H1 (cell line): ENCODE results near the gene TMEM221.

Experiments used
- ATF2 ChIP-seq: IDR thresholded peaks from 2 replicates; pipeline ENCODE4 v1.6.1; 2012; ENCODE audit warnings: low read length, inconsistent platforms
- BACH1 ChIP-seq: IDR thresholded peaks from 2 replicates; pipeline ENCODE4 v1.6.1; 2012; ENCODE audit warnings: low read length, improper control_type of control experiment
- CEBPB ChIP-seq: IDR thresholded peaks from 2 replicates; pipeline ENCODE4 v1.6.1; 2012; ENCODE audit warnings: low read depth, low read length
- CTCF ChIP-seq, 3 experiments: IDR thresholded peaks; 1 replicate in 2 of 3; 2 replicates in 1 of 3; pipeline versions ENCODE4 v1.5.1 to v1.6.1; 2011; ENCODE audit warnings: low read length in 3 of 3, mild to moderate bottlenecking in 3 of 3, inconsistent platforms in 2 of 3, low read depth in 1 of 3, moderate library complexity in 1 of 3; ENCODE audit not compliant: insufficient read depth in 1 of 3; ENCODE audit errors: control extremely low read depth in 1 of 3
- E2F6 ChIP-seq: IDR thresholded peaks from 2 replicates; pipeline ENCODE4 v1.6.1; 2012; ENCODE audit warnings: inconsistent platforms
- EGR1 ChIP-seq: IDR thresholded peaks from 2 replicates; pipeline ENCODE4 v1.6.1; 2011; ENCODE audit warnings: low read depth, low read length, borderline replicate concordance
- EZH2 ChIP-seq: fragments of 200-600 bp; sonication (generic); IDR thresholded peaks from 2 replicates; pipeline ENCODE4 v1.7.1; 2012; ENCODE audit warnings: low read depth, mild to moderate bottlenecking, moderate library complexity, low read length, inconsistent platforms; ENCODE audit not compliant: severe bottlenecking
- FOSL1 ChIP-seq: IDR thresholded peaks from 2 replicates; pipeline ENCODE4 v1.6.1; 2011; ENCODE audit warnings: mild to moderate bottlenecking, low read depth, low read length, moderate library complexity; ENCODE audit not compliant: insufficient read depth
- MAFK ChIP-seq: IDR thresholded peaks from 2 replicates; pipeline ENCODE4 v1.6.1; 2012; ENCODE audit warnings: low read depth, mild to moderate bottlenecking, improper control_type of control experiment, low read length
- POLR2AphosphoS5 ChIP-seq: IDR thresholded peaks from 2 replicates; pipeline ENCODE4 v1.6.1; 2011; ENCODE audit warnings: low read depth, low read length
- TCF12 ChIP-seq: IDR thresholded peaks from 2 replicates; pipeline ENCODE4 v1.6.1; 2011; ENCODE audit warnings: low read depth, mild to moderate bottlenecking, low read length
- ZNF274 ChIP-seq: IDR thresholded peaks from 2 replicates; pipeline ENCODE4 v1.7.0; 2012; ENCODE audit warnings: low read length, borderline replicate concordance; ENCODE audit errors: extremely low read depth

- TF ChIP-seq CTCF (IDR thresholded peaks at IDR 0.05; ENCODE audit: control extremely low read depth in 1 of 3, insufficient read depth in 1 of 3, low read depth in 1 of 3, low read length in 3 of 3): no peak
- TF ChIP-seq POLR2AphosphoS5: no peak
- no peak for TF ChIP-seq EGR1
- TF ChIP-seq BACH1: no peak
- no peak for TF ChIP-seq ZNF274
- no peak for TF ChIP-seq E2F6
- no peak for TF ChIP-seq TCF12
- TF ChIP-seq FOSL1: no peak
- TF ChIP-seq CEBPB: no peak
- TF ChIP-seq ATF2: no peak
- no peak for TF ChIP-seq MAFK
- TF ChIP-seq EZH2: no peak
Measured at GRCh38 chr19:17482877-17483604, 34.6 kb upstream of the TMEM221 start.
